NCI-H1092 (cell line): ENCODE results near the gene TUT1.
A peak's percentile ranks its signal among the peaks of the same experiment; 100 is the strongest.
"Not testable (repeated sequence)": the region's sequence is repeated elsewhere in the genome, so short reads cannot be mapped to it uniquely, and the experiment has no call there.

Source experiments
- DNase-seq: peaks from one replicate; lab custom pipeline; 2025; lab: John Stamatoyannopoulos, UW

TUT1 gene

DNA sequence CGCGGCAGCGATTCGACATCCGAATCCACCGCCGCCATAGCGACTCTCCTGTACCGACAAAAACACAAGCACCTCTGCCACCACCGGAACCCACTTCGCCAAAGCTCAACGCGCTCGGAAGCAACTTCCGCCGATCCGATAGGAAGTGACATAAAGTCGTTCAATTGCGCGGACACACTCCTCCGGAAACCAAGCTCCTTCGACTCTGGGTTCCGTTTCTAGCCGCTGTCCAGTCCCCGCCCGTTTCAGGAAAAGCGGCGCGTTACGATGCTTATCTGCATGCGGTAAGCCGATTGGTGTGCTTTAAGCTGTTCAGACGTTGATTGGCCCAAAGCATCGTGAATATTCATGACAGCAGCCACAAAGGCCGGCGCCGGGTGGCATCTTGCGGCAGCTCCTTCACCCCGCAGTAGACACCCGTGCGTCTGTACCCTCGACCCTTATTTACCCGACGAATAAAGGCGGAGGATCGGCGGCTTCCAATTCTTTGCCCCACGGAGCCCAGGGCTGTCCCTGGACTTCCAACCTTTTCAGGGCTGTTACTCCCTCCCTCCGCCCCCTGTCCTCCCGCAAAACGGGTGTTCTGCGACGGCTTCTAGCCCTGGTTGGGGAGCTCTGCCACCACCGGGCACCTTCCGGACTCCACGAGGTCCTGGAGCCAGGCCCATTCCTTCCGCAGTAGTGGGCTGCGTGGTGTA is at the start of gene TUT1:
TUT1 (minus strand) TSS at position 76 of the 698 bp plus-strand sequence; CDS start at position 38, 38 bp downstream.
- DNase-seq, result peak; percentile 100

DNA sequence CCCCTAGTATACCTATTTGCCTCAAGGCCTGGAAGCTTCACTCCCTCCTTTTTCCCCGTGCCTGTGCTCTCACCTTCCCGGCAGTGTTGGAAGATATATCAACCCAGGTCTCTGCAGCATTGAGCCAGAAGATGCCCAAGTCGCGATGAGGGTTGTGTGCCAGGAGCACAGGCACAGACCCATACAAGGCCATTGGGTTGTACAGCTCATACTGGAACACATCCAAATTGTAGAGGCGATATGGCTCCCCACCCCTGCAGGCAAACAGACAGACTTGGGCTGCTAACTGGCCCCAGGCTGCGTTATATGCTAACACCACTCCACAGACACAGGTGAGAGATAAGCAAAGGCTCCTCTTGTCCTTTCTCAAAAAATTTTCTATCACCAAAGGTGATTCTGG is 41.2 kb upstream of the TUT1 start:
- DNase-seq, result no peak

GRCh38 chr11:62627713-62628112 is 36.4 kb upstream of the TUT1 start:
- no peak for DNase-seq

DNA sequence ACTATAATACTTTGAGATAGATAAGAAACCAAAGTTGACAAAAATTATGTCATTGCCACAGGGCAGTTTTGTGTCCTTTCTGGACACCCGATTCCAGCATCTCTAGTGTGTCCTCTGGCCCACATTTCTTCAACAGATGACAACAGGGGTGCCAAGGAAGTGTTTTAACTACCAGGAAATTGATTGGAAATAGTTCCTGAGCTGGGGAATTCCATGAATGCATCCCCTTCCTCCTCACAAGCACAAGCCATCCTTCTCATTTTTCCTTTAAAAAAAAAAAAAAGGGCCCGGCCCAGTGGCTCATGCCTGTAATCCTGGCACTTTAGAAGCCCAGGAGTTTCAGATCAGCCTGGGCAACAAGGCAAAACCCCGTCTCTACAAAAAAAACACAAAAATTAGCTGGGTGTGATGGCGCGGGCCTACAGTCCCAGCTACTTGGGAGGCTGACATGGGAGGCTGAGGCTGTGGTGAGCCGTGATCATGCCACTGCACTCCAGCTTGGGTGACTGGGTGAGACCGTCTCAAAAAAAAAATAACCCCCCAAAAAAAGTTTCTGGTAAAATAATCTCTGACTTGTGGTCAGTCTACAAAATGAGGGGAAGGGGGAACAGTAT is 31.3 kb upstream of the TUT1 start:
- DNase-seq, result no peak

DNA sequence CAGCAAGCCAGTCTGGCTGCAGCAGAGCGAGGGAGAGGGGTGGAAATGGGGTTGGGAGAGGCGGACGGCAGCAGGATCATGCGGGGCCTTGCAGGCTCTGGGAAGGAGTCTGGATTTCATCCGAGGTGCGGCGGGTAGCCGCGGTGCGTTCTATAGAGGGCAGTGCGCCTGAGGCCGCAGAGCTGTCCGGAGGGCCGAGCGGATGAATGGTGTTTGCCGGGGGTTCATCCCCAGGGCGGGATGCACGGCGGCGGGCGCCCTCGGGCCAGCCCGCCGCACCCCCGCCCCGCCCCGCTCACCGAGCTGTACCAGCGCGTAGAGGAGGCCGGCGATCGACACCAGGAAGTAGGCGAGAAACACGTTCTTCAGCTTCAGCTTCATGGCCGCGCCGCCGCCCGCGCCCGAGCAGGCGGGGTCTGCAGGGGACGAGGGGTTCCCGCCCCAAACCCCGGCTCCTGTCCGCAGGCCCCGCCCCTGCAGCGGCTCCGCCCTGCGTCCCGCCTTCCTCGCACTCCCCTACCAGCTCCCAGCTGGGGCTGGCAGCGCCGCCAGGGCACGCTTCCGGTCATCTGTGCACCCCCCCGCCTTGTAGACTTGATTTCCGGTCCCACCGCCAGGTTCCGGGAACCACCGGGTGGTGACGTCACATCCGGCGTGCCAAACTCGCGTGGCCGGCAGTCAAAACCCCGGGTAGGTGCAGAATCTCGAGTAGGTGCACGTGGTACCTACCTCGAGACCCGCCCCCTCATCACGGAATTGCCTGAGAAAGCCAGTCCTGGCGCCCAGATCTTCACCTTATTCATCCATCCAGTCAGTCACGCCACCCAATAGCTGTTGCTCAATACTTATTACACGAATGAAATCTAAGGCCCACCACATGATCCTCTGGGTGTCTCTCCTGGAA is 30.5 kb upstream of the TUT1 start, which contains the start of gene B3GAT3:
B3GAT3 (minus strand) TSS at position 420 of the 904 bp plus-strand sequence; CDS start at position 381, 39 bp downstream.
- peak; percentile 99 for DNase-seq

GRCh38 chr11:62621027-62621566 is 29.8 kb upstream of the TUT1 start:
- DNase-seq, result no peak

DNA sequence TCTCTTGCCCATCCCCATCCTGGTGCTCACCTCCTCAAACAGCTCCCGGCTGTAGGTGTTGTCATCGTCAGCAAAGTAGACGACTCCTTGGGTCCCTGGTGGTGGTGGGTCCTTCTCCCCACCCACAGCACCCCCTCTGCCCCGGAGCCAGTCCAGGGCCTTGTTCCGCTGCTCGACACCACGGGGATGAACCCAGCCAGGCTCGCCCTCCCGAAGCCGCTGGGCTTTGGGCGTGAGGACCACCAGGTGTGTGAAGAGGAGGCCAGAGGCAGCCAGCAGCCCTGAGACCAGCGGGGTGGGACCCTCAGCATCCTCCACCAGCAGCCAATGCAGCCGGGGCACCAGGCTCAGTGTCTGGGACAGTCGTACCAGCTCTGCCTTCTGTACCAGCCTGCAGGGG is 25.6 kb upstream of the TUT1 start:
- not testable (repeated sequence) for DNase-seq

DNA sequence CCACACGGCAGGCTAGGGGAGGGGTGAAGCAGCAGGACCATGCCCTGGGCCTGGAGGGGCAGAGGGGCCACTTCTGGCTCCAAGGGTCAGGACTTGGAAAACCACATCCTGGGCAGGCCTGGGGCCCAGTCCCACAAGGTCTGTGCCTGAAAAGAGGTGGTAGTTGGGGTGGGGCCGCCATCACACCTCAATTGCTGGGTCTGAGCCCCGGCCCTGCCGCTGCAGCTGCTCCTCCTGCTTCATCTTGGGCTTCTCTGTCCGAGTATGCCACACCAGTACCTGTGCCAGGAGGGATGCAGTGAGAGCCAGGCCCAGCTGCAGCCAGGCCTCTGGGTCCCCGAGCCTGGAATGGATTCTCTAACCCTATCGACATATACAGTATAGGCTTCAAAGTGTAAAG is 24.2 kb upstream of the TUT1 start:
- DNase-seq, result no peak

DNA sequence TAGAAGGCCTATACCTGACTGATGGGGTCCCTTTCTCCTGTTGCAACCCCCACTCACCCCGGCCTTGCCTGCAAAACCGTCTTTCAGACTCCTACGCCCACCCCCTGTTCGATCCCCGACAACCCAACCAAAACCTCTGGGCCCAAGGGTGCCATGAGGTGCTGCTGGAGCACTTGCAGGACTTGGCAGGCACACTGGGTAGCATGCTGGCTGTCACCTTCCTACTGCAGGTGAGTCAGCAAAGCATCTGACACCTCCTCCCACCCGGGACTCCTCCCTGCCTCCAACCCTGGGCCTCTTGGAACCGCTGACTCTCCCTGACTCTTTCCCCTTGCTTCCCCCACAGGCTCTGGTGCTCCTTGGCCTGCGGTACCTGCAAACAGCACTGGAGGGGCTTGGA is 23.0 kb upstream of the TUT1 start:
- no peak for DNase-seq

- no peak for DNase-seq
These were observed 22.0 kb upstream of the TUT1 start for GRCh38 chr11:62613291-62613778.

DNA sequence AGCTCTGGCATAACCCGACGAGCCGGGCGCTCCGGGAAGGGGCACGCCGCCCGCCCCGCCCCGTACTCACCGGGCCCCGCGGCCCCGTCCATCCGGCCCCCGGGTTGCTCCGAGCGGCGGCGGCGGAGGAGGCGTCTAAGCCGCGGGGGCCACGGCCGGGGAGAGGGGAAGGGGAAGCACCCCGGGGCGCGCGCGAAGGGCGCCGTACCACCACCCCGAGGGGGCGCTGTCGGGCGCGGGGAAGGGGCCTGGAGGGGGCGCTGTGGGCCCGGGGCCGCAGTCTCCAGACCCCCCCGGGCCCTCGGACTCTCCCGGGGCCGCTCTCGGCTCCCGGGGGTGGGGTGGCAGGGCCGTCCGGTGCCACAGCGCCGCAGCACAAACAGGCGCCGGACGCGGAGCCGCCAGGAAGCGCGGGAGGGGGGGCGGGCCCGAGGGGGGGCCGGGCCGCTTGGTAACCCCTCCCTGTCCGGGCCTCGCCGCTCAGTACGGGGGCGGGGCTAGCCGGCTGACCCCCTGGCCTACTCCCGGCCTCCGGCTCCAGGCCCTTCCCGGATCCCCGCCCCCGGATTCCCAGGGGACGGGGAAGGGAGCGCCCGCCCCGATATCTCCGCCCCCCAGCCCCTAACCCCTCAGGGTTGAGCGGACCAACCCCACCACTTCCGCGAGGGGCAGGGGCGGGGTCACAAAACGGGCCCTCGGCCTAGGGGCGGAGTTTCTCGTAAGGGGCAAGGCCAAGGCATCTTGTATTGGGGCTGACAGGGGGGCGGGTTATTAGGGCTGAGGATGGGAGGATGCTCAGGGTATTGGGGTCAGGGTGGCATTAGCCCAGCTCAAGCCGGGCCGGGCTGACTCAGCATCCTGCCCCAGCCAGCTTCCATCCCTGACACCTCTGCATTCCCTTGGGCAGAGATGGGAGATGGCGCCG is 21.3 kb upstream of the TUT1 start, which contains the start of the genes EML3 and ROM1:
EML3 (minus strand) TSS at position 410 of the 925 bp plus-strand sequence; CDS start at position 92, 318 bp downstream.
ROM1 (plus strand) TSS at position 892 of the 925 bp plus-strand sequence; CDS start at position 917, 25 bp downstream.
- peak; percentile 77 for DNase-seq

GRCh38 chr11:62611705-62612365 is 20.5 kb upstream of the TUT1 start:
- DNase-seq, result peak; percentile 25

GRCh38 chr11:62610814-62611704 is 19.7 kb upstream of the TUT1 start:
- no peak for DNase-seq

GRCh38 chr11:62610403-62610802 is 19.1 kb upstream of the TUT1 start:
- DNase-seq, result no peak

GRCh38 chr11:62608776-62609175 is 17.5 kb upstream of the TUT1 start:
- DNase-seq, result no peak

DNA sequence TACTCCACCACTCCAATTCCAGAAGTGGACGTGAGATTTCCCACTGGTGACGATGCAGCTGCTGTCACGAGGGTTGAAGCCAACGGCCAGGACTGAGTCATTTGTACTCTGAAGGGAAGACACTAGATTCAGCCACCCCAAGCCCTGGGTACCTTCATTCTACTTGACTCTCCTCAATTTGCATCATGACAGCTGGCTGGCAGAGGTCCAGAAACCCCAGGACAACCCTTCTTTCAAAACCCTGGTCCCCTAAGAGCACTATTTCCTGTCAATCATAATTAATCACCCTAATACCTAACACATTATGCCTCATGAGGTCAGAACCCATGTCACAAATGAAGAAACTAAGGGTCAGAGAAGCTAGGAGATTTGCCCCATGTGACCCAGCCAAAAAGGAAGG is 16.4 kb upstream of the TUT1 start:
- DNase-seq, result no peak

DNA sequence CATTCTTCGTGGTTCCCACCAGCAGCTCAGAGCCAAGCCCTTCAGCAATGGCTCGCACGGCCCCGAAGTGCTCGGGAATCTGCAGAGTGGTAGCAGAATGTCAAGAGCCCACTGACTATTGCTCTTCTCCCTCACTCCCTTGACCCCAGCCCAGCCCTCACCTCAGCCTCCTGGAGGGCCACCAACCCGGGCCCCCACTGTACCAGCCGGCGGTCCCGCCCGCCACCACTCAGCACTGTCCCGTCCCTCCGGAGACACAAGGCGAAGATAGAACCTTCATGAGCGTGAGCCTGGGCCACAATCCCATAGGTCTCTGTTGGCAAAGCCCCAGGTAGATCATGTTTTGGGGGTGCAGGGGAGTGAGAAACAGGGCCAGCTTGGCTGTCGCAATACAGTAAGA is 14.6 kb upstream of the TUT1 start:
- DNase-seq, result no peak

- no peak for DNase-seq
These were observed 14.1 kb upstream of the TUT1 start for GRCh38 chr11:62605467-62605866.

- no peak for DNase-seq
These were observed 13.3 kb upstream of the TUT1 start for GRCh38 chr11:62604460-62605120.
